ENCODE measurements around the gene MFAP4.
"Not testable (repeated sequence)": the region's sequence is repeated elsewhere in the genome, so short reads cannot be mapped to it uniquely, and the experiment has no call there.

MFAP4 gene

DNA sequence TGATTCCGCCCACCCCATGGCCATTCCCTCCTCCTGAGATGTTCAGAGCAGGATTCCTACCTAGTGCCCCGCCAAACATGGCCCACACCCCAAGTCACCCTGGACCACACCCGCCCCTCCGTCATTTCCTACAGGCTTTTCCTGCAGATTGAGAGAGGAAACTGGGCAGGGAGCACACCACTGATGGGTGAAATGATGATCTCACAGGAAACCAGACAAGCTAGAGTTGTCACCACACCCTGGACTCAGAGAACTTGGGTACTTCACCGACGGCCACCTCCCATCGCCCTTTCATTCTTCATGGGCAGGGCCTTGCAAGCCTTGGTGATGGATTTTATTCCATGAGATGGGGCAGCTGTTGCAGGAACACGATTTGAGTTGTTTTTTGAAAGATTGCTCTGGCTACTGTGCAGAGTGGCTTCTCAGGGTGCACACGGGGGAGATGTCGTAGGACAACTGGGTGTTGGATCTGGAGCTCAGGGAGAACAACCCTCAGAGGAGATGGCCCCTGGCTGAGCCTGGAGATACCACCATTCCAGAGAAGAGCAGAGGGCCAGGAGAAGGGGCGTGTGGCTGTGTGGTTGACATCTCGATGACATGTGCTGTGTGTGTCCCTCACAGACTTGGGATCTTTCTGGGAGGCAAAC is 17.0 kb downstream of the MFAP4 start:
- no peak for FAIRE-seq

DNA sequence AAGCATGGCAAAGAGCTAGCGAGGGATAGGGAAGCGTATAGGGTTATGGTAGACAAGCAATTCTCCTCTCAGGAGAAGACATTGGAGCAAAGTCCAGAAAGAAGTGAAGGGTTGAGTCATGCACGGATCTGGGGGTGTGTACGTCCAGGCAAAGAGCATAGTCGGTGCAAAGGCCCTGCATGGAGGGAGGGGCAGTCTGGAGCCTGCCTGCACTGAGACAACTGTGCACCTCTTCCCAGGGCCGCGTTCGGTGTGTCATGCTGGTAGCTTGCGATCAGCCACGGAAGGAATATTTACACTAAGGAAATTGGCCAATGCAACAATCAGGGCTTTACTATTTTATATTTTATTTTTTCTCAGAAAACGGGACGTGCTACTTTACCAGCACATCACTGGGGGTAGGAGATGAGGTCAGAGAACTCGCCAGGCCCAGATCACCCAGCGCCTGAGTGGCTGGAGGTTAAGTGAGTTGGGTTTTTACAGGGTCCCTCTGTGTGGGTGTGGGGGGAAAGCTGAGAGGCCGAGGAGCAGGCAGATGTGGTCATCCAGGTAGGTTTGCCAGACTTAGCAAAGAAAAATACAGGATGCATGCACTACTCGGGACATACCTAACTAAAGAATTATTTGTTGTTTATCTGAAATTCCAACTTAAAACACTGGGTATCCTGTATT is 17.7 kb downstream of the MFAP4 start:
- FAIRE-seq = no peak

DNA sequence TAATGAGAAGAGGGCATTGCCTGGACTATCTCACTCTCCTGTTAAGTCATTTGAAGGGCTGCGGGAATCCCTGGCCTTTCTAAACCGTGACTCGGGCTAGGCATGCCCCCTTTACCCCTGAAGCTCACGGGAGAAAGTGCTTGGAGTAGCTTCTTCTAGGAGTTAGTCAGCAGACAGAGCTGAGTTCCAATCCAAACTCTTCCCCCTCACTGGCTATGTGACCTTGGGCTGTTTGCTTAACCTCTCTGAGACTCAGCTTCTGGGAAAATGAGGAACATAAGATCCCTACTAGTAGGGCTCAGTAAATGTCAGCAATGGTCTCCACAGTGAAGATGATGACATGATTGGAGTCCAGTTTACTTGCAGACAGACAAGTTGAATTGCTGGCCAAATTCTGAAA is 18.8 kb downstream of the MFAP4 start:
- FAIRE-seq = no peak

DNA sequence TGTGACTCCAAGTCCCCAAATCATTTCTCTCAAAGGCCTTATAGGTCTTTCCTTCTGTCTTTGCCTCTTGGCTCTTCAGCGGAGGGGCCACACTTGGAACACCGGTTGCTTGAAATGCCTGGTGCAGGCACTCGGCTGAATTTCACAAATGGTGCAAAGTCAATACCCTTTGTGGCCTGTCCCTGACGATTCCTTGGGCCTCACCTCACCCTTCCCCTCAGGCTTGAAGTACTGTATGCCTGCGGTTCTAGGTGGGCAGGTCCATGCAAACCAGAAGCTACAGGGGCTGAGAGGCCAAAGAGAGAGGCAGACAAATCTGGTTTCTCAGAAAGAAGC is 20.4 kb downstream of the MFAP4 start:
- no peak for FAIRE-seq

DNA sequence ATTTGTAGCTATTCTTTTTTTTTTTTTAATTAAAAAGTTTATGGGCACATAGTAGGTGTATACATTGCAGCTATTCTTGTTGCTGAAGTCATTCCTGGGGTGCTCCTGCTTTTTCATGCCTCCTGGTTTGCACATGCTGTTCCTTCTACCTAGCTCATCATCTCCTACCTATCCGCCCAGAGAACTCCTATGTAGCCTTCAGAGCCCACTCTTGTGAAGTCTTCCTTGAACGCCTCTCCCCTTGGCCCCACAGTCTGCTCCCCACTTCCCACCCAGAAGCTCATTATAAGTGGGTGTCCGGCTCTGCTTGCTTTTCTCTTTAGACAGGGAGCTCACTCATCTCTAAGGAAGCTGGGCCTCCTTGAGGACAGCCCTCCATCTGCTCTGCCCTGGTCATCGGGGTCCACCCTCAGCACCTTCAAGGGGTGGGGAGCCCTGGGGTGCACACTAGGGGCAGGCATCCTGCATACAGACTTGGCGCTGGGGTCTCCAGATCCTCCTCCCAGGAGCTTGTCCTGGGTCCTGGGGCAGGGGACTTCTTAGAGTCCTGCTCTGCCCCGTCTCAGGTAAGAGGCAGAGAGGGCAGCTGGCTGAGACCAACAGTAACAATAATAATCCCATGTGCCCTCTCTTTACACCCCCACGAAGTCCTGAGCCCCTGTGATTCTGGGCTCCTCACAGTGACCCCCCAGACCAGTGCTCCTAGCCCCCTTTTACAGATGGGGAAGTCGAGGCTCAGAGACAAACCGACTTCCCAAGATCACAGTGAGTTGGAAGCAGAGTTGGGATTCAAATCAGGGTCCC is 21.0 kb downstream of the MFAP4 start:
- no peak for FAIRE-seq

DNA sequence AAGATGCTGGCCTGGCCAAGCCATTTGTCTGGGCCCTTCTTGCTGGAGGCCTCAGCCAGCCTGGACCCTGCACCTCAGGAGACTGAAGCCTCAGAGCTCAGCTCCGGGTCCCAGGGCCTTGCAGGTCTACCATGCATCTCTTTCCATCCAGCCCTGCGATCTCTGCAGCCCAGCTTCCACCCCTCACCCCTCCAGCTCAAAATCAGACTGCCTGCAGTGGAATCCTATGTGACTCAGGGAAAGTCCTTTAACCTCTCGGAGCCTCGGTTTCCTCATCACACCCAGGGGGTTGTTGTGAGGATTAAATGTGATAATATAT is 21.5 kb downstream of the MFAP4 start:
- FAIRE-seq = no peak

DNA sequence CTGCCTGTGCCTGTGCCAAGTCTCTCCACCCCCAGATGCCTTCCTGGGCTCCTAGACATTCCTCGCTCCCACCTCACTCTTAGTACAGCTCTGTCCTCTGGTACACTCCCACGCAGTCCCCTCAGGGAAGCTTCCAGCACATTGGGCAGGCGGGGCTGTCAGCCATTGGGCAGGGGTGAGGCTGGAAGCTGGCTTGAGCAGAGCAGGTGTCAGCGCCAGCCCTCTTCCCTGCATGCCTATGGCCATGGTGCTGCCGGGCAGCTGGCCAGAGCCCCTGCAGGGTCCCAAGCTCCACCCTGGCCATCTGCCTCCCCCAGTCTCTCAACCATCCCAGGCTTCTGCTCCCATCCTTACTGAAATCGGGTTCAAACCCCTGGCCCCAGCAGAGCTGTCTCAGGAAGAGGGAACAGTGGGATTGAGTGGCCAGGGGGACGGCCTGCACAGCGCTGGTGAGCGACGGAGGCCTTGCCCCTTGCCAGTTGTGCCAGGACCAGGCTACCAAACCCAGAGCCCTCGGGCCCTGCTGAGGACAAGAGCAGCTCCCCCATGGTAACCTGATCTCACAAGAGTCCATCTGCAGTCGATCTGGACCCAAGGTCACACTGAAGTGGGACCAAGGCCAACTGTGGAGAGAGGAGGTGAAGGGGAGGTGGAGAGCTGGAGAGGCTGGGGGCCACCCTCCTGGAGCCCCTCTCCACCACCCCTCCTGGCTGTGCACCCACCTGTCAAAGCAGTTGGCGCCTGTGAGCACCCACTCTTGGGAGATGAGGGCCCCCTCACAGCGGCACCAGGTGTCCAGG is 22.1 kb downstream of the MFAP4 start:
- no peak for FAIRE-seq

DNA sequence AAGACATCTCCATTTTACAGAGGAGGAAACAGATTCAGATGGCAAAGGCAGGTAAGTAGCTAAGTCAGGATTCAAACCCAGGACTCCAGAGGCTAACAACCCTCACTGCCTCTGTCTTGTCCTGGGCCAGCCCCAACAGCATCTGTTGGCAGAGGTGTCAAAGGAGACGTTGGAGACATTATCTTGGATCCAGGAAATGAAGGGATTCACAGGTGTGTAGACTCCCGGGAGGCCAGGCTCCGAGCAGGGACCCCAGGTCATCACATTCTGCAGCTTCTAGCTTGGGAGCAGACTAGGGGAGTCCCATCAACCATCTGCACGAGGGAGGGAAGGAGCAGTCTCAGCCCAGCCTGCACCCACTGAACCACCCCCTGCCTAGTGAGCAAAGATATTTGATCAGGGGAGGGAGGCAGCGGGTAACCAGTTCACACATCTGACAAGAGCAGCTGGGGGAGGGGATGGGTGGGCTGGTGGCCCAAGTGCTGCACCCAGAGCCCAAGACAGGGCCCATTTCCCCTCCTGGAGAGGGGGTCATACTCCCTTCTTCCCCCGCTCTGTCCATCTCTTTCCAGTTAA is 23.4 kb downstream of the MFAP4 start:
- FAIRE-seq = no peak

DNA sequence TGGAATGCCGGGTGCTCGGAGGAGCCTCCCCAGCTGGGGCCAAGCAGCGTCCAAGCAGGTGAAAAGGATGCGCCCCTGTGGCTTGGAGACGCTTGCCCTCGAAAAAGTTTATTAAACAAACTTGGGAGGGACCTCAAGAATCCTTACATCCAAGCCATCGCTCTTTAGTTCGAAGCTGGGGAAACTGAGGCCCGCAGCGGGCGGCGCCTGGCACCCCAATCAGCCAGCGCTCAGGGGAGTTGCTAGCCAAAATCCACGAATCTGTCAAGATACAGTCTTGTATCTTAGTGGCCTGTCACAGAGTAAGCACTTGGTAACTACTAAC is 23.9 kb downstream of the MFAP4 start:
- FAIRE-seq = no peak

DNA sequence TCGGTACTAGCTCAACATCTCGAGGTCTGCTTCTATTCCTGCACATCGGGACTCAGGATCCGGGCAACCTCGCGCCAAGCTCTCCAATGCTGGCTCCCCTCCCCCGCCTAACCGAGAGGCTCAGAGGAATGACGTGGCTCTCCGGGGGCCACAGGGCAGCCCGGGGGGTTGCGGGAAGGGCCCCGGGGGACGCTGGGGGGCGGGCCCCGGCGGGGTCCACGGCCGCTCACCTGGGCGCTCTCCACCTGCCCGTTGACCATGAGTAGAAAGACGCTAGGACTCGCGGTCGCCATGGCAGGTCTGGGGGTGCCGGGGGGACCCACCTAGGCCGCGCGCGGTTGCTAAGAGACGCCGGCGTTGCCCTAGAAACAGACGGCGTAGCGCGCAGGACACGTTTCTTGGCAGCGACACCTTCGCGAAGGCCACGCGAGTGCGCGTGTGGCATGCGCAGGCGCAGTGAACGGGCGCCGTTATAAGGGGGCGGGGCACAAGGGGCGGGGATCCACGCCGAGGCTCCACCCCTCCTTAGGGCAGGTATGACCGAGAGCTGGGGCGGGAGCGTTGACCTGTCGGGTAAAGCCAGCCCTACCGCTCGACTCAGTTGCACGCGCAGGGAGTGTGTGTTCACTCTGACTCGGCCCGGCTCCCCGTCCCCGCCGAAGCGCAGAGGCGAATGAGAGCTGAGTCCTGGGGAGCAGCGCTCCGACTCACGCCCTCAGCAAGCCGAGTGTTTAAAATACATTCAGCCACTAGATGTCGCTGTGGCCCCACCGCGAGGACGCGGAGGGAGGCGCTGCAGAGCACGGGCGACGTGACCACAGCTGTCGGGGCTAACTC is 24.5 kb downstream of the MFAP4 start, which contains the start of gene B9D1:
TSS of gene B9D1 (minus strand) at position 447 of the 837 bp plus-strand sequence. CDS start at position 293, 154 bp downstream.
- FAIRE-seq = no peak

DNA sequence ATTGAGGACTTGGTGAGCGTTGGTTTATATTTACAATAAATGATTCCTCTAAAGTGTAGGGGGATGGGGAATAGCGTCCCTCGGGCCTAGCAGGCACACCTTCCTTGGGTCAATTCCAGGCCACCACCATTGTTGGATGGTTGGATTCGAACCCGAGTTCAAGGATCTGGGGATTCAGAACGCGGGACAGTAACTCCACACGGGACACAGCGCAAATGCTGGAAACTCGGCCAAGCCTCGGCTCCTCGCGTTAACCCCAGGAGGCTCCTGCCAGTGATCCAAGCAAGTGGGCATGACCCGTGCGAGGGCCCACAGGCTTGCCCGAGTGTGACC is 25.1 kb downstream of the MFAP4 start:
- no peak for FAIRE-seq

DNA sequence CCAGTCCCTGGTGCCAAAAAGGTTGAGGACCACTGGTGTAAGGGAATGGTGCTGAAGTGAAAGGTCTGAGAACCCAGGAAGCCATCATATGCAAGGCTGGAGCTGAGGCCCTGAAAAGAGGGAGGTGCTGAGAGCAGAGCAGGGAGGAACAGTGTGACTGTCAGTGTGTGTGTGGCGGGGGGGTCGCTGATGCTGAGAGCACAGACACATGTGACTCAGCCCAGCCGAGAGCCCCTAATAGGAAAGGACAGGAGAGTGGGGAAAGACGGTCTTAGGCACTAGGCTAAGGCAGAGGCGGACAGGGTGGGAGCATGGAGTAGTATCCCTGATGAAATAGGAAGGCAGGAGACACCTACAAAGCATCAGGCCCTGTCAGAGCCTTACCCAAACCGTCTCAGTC is 25.7 kb downstream of the MFAP4 start:
- FAIRE-seq = no peak

DNA sequence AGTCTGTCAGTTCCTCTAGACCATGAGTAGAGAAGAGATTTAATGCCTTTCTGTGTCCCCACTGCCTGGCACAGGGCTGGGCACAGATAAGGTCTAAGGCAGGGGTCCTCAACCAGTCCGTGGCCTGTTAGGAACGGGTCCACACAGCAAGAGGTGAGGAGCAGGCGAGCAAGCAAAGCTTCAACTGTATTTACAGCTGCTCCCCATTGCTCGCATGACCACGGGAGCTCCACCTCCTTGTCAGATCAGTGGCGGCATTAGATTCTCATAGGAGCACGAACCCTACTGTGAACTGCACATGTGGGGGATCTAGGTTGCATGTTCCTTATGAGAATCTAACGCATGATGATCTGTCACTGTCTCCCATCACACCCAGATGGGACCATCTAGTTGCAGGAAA is 26.2 kb downstream of the MFAP4 start:
- FAIRE-seq = no peak

DNA sequence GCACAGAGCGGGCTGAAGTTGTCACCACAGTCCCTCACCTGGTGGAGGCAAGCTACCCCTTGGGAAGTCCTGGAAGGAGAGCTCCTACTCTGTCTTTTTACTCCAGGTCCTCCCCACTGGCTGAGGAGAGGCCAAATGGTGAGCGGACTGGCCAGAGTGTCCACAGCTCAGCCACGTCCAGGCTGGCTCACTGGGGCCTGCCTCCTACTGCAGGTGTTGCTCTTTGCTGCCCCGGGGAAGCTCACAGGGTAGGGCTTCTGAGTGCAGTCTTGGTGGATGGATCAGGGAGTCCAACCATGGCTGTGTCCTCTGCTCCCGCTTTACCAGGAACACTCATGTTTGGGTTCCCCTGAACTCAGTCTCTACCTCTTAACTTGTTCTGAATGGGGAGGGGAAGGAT is 27.1 kb downstream of the MFAP4 start:
- FAIRE-seq = no peak

DNA sequence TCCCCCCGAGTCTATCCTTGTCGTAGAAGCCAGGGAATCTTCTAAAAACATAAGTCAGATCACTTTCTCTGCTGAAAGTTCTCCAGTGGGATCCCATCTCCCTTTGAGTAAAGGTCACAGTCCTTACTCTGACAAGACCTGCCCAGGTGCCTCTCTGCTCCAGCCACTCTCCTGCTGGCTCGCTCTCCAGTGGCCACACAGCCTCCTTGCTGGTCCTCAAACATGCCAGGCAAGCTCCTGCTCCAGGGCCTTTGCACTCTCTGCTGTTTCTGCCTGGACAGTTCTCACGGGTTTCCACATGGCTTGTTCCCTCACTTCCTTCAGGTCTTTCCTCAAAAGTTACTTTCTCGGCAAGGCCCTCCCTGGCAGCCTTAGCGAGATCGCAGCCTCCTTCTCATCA is 27.8 kb downstream of the MFAP4 start:
- FAIRE-seq = no peak

DNA sequence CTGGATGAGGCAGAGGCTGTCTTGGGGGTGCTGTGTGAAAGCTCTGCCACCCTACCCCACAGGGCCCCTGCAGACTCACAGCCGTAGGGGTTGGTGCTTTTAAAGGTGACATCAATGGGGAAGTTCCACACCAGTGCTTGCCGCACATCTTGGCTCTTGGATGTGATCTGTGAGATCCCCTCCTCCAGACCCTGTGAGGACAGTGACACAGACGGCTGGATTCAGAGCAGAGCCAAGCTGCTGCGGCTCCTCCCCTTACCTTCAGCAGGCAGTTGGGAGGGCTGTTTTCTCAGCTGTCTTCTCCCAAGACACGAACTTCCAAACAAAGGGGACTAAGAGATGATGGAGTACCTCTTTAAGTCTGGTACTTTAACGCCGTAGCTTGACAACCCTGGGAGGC is 29.2 kb downstream of the MFAP4 start:
- FAIRE-seq = no peak

DNA sequence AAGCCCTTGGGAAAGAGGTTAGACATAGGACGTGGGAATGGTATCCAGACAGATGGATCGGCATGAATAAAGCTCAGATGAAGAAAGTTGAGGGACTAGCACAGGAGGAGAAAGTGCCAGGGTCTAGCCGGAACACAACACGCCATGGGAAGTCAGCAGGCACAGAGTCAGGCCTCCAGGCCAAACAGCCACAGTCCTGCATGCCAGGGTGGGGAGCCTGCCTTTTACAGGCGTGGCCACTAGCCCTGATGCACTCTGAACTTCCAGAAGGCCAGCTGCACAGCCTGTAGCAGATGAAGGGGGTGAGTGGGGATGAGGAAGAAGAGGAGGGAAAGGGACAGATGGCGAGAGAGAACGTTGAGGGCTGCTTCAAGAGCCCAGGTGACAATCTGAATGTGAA is 29.6 kb downstream of the MFAP4 start:
- FAIRE-seq = no peak

DNA sequence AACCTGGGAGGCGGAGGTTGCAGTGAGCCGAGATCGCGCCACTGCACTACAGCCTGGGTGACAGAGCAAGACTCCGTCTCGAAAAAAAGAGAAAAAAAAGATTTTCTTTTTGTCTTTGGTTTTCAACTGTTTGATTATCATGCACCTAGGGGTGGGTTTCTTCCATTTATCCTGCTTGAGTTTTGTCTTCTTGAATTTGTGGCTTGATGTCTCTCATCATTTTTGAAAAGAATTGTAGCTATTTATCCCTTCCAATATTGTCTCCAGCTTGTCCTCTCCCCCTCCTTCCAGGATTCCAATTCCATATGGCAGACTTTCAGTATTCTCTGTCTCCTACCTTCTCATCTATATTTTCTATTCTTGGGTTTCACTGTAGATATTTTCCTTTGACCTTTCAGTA is 32.2 kb downstream of the MFAP4 start:
- FAIRE-seq = no peak

DNA sequence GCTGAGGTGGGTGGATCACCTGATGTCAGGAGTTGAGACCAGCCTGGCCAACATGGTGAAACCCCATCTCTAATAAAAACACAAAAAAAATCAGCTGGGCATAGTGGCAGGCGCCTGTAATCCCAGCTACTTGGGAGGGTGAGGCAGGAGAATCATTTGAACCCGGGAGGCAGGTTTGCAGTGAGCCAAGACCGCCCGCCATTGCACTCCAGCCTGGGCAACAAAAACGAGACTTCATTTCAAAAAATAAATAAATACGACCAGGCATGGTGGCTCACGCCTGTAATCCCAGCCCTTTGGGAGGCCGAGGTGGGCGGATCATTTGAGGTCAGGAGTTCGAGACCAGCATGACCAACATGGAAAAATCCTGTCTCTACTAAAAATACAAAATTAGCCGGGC is 33.6 kb downstream of the MFAP4 start:
- FAIRE-seq = not testable (repeated sequence)

DNA sequence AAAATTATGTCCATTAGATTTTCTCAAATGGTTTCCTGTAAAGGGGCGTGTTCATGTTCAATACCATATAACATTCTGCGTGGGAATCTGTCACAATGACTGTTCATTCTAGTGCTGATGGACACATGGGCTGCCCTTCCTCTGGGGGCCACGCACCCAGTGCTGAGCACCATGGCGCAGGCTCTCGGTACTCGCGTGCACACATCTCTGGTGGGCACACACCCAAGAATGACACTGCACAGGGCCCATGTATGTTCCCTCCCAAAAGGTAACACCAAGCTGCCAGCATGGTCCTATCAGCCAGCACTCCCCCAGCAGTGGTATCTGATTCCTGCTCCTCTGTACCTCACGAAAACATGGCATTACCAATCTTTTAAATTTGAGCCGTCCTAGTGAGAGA is 38.2 kb downstream of the MFAP4 start:
- no peak for FAIRE-seq

DNA sequence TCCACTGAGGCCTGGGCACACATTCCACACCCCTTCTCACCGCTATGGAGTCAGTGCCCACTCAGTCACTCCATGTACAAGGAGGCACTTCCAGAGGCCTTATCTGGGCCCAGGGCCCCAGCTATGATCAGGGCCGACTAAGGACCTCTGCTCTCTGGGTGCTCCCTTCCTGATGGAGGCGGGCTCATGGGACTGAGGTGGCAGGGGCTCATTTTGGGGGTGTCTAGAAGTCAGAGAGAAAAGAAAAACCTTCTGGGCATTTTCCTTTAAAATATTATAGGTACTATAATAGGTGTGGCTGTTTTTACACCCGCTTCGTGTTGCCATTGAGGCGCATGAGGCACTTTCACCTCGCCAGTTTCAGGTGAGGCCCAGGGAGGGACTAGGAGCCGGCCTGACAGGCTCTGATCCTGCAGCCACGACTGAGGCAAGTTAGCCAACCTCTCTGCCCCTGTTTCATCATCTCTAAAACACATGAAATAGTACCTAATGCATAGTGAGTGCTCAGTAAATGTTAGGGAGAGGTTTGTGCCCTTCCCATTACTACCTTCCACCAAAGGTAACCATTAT is 38.8 kb downstream of the MFAP4 start:
- no peak for FAIRE-seq
